Choroid plexus epithelial cell (primary cell): ENCODE data around the gene CENPO.

ENCODE experiments used
- DNase-seq: peaks from one replicate; pipeline ENCODE4 v3.0.0-alpha.2; 2010; ENCODE audit warnings: low read depth
- H3K4me3 ChIP-seq: 2 replicates; pipeline ENCODE4 v1.5.1; 2011; ENCODE audit warnings: low read depth, mild to moderate bottlenecking, control low read depth, low read length, moderate library complexity
- CTCF ChIP-seq: conservative IDR thresholded peaks from 2 replicates; pipeline ENCODE4 v1.5.1; 2011; ENCODE audit warnings: low read depth, mild to moderate bottlenecking, control low read depth, inconsistent platforms, low read length, moderate library complexity

Gene CENPO

GRCh38 chr2:24861500-24861899 lies 68.3 kb downstream of the CENPO start:
- no peak overlapping the region for H3K4me3 ChIP-seq
- no peak for DNase-seq
- TF ChIP-seq CTCF = no peak

GRCh38 chr2:24863641-24864040 lies 70.4 kb downstream of the CENPO start:
- peak; percentile 15 for TF ChIP-seq CTCF
- peak; percentile 37 for DNase-seq
- H3K4me3 ChIP-seq = no peak overlapping the region

GRCh38 chr2:24866946-24867345 lies 73.7 kb downstream of the CENPO start:
- TF ChIP-seq CTCF = no peak
- DNase-seq = no peak
- no peak overlapping the region for H3K4me3 ChIP-seq

- no peak for DNase-seq
- H3K4me3 ChIP-seq = no peak overlapping the region
- no peak for TF ChIP-seq CTCF
Observed at GRCh38 chr2:24870440-24870839, 77.2 kb downstream of the CENPO start.

GRCh38 chr2:24870891-24871705 lies 77.9 kb downstream of the CENPO start:
- no peak overlapping the region for H3K4me3 ChIP-seq
- no peak for TF ChIP-seq CTCF
- DNase-seq = peak; percentile 53

GRCh38 chr2:24871852-24872333 lies 78.7 kb downstream of the CENPO start:
- DNase-seq = peak; percentile 58
- no peak overlapping the region for H3K4me3 ChIP-seq
- no peak for TF ChIP-seq CTCF
